HCT116 (cell line): Measurements from ENCODE around the gene TSR1. TPM values are rescaled to one million over a fixed set of nuclear protein-coding genes. Genes with fewer than 3 reads are reported as not detected.
A peak's percentile ranks its signal among the peaks of the same experiment; 100 is the strongest.

Experiments
- ATAC-seq: fragments of 200-7000 bp; cut with Tn5 transposase; 2 replicates; pipeline ENCODE4 v1.9.1; 2020; ENCODE audit warnings: mild to moderate bottlenecking, moderate library complexity
- BruUV-seq: library from RNA; stranded (reverse); fragments of 400-500 nt; replicated peaks from 2 replicates; lab custom pipeline; 2021; lab: Mats Ljungman, UMichigan
- CTCF ChIA-PET: fragments of 300-600 bp; sonication (Branson Sonifier 250); formaldehyde crosslinking; loops from one replicate; lab custom pipeline; 2021; ENCODE audit warnings: antibody characterized with exemption; lab: Charles Lee
- POLR2A ChIA-PET: fragments of 300-600, 350-600 bp; sonication (Branson Sonifier 250); formaldehyde crosslinking; loops from one replicate; lab custom pipeline; 2021; ENCODE audit warnings: antibody characterized with exemption; lab: Charles Lee
- RAD21 ChIA-PET, 2 experiments: fragments of 300-600 bp; sonication (Branson Sonifier 250); formaldehyde crosslinking; loops; one replicate each; lab custom pipeline; 2023; ENCODE audit warnings: low total read pairs in 2 of 2; ENCODE audit not compliant: uncharacterized antibody in 2 of 2, unreplicated experiment in 2 of 2, low non-redundant PET in 1 of 2; lab: Charles Lee
- DNase-seq: peaks from one replicate; pipeline ENCODE4 v3.0.0-alpha.2; 2010; ENCODE audit warnings: low read depth, low spot score
- H2AFZ ChIP-seq: fragments of 200-600 bp; shearing (Covaris generic), sonication (generic); 2 replicates; pipeline ENCODE4 v1.6.1; 2017; ENCODE audit warnings: low read depth, mixed run types, mixed read lengths, antibody characterized with exemption, low read length; ENCODE audit not compliant: poor library complexity, severe bottlenecking
- H3K27ac ChIP-seq: 2 replicates; pipeline ENCODE4 v1.5.1; 2012; ENCODE audit warnings: low read depth, low read length
- H3K27me3 ChIP-seq: fragments of 200-600 bp; sonication (generic); 2 replicates; pipeline ENCODE4 v1.6.1; 2016; ENCODE audit warnings: mixed run types, low read length, mixed read lengths; ENCODE audit not compliant: insufficient read depth
- H3K36me3 ChIP-seq, 2 experiments: fragments of 200-500 bp in 1 of 2; fragments of 200-600 bp in 1 of 2; sonication (Bioruptor generic) in 1 of 2; sonication (generic) in 1 of 2; 2 replicates each; pipeline versions ENCODE4 v1.5.1 to v1.6.1; 2014 to 2016; ENCODE audit warnings: low read length in 2 of 2, inconsistent platforms in 1 of 2, mixed read lengths in 1 of 2, mixed run types in 1 of 2; ENCODE audit not compliant: insufficient read depth in 2 of 2, control insufficient read depth in 1 of 2
- H3K4me1 ChIP-seq, 2 experiments: fragments of 200-600 bp in 1 of 2; sonication (generic) in 1 of 2; 2 replicates each; pipeline versions ENCODE4 v1.5.1 to v1.6.1; 2012 to 2017; ENCODE audit warnings: low read length in 2 of 2, inconsistent platforms in 1 of 2, mild to moderate bottlenecking in 1 of 2, mixed read lengths in 1 of 2, mixed run types in 1 of 2, moderate library complexity in 1 of 2; ENCODE audit not compliant: insufficient read depth in 2 of 2, control insufficient read depth in 1 of 2
- H3K4me2 ChIP-seq: fragments of 200-600 bp; sonication (generic); 2 replicates; pipeline ENCODE4 v1.6.1; 2017; ENCODE audit warnings: mixed run types, low read length, mixed read lengths
- H3K4me3 ChIP-seq, 2 experiments: fragments of 200-600 bp in 1 of 2; sonication (generic) in 1 of 2; replicated peaks in 1 of 2; 2 replicates each; pipeline ENCODE4 v1.5.1; 2011 to 2016; ENCODE audit warnings: low read length in 2 of 2, control low read depth in 1 of 2, low read depth in 1 of 2, mild to moderate bottlenecking in 1 of 2, mixed read lengths in 1 of 2, mixed run types in 1 of 2
- H3K79me2 ChIP-seq: fragments of 200-600 bp; sonication (generic); 2 replicates; pipeline ENCODE4 v1.6.1; 2017; ENCODE audit warnings: mild to moderate bottlenecking, mixed run types, low read length, moderate library complexity, mixed read lengths; ENCODE audit not compliant: insufficient read depth
- H3K9ac ChIP-seq: fragments of 200-600 bp; sonication (generic); 2 replicates; pipeline ENCODE4 v1.6.1; 2016; ENCODE audit warnings: low read length, mixed read lengths
- H3K9me2 ChIP-seq: fragments of 200-600 bp; sonication (generic), shearing (Covaris generic); 2 replicates; pipeline ENCODE4 v1.6.1; 2017; ENCODE audit warnings: mixed run types, mild to moderate bottlenecking, moderate library complexity; ENCODE audit not compliant: insufficient read depth
- H3K9me3 ChIP-seq, 2 experiments: fragments of 200-500 bp in 1 of 2; fragments of 200-600 bp in 1 of 2; sonication (Bioruptor generic) in 1 of 2; sonication (generic) in 1 of 2; 2 replicates each; pipeline ENCODE4 v1.6.1; 2014 to 2017; ENCODE audit warnings: low read length in 2 of 2, mixed read lengths in 2 of 2, inconsistent platforms in 1 of 2, low read depth in 1 of 2, mild to moderate bottlenecking in 1 of 2, mixed run types in 1 of 2, moderate library complexity in 1 of 2; ENCODE audit not compliant: control insufficient read depth in 1 of 2, insufficient read depth in 1 of 2
- H4K20me1 ChIP-seq: fragments of 200-600 bp; sonication (generic), shearing (Covaris generic); 2 replicates; pipeline ENCODE4 v1.6.1; 2017; ENCODE audit warnings: mixed run types, mild to moderate bottlenecking, moderate library complexity; ENCODE audit not compliant: insufficient read depth
- CBX3 ChIP-seq: IDR thresholded peaks from 2 replicates; pipeline ENCODE4 v1.6.1; 2012; ENCODE audit warnings: low read depth
- JUND ChIP-seq: IDR thresholded peaks from 2 replicates; pipeline ENCODE4 v1.6.1; 2012
- POLR2AphosphoS5 ChIP-seq: IDR thresholded peaks from 2 replicates; pipeline ENCODE4 v1.6.1; 2011; ENCODE audit warnings: mild to moderate bottlenecking, low read depth, low read length, moderate library complexity
- TCF7L2 ChIP-seq: IDR thresholded peaks from 2 replicates; pipeline ENCODE4 v1.7.0; 2011; ENCODE audit warnings: borderline replicate concordance, inconsistent platforms; ENCODE audit not compliant: insufficient read depth, insufficient read length; ENCODE audit errors: extremely low read depth
- intact Hi-C: fragments of 100-400 bp; cut with micrococcal nuclease; formaldehyde crosslinking; loops from 2 replicates; pipeline ENCODE4 v1.10.0; 2022
- total RNA-seq: library from RNA; stranded (reverse); gene quantifications from one replicate; pipeline ENCODE4 v1.2.1, GENCODE V29; 2021; ENCODE audit not compliant: unreplicated experiment

The TSR1 gene
- total RNA-seq, 1 experiment from 2014 or later = 77.2 TPM

DNA sequence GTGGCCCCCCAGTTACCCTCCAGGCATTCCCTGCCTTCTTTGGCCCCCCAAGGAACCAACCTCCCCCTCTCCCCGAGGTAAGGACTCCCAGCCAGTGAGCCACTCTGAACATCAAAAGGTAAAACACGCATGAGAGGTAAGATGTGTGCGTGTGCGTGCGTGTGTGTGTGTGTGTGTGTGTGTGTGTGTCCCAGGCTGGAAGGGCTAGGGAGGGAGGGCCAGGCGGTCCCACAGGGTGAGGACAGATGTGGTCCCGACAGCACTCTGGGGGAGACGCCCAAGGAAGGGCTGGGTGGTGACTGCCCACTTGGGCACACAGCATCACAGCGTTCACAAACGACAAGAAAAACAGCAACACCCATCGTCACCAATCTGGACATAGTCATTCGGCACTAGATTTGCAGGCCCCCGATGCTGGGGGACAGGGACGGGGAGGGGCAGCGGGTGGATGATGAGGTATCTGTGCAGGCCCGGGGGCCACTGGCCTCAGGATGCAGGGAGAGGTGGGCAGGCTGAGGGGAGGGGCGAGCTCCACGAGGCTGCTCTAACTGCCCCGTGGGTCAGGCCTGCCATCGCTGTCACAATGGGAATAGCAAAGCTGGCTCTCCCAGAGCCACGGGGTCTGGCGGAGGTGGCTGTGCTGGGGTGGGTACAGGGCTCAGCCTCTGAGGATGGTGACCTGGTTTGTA is 48.3 kb upstream of the TSR1 start:
- Histone ChIP-seq H3K4me2 (no peak overlapping the region), H3K27me3 (no peaks in the 10 kb centered on the region), H3K4me1 (peaks cover 0 to 10% of the 10 kb centered on the region in 2 experiments; a peak in 1 of 4 replicates), H3K9me2 (no peaks in the 10 kb centered on the region), H3K9ac (no peak overlapping the region), H3K79me2 (no peaks in the 10 kb centered on the region), H3K9me3 (no peaks in the 10 kb centered on the region), H2AFZ (no peak overlapping the region)
- ChIA-PET RAD21 (no interaction called here), CTCF (interaction anchor here (0.7 to 6.3 kb wide), 2 partner anchors 33 to 340 kb away, joined by 3 to 351 read pairs; no protein-coding TSS in a partner anchor)
- ATAC-seq (no peak), DNase-seq (no peak)
- intact Hi-C loops = no loop called here
- no TSS peak for BruUV-seq
- peak; percentile 17 for TF ChIP-seq TCF7L2
- no peak for TF ChIP-seq CBX3
- TF ChIP-seq, all 23 proteins: peak for 1
- peaks cover 0 to 3% of the 10 kb centered on the region in 2 experiments; a peak in 1 of 4 replicates for H3K36me3 ChIP-seq
- no peaks in the 10 kb centered on the region for H4K20me1 ChIP-seq
- H3K27ac ChIP-seq = no peak overlapping the region
- H3K4me3 ChIP-seq = no peak overlapping the region
- POLR2A ChIA-PET = no interaction called here

- no peak overlapping the region for H3K9ac ChIP-seq
- H3K4me2 ChIP-seq = no peak overlapping the region
- no peak overlapping the region for H2AFZ ChIP-seq
- H3K27ac ChIP-seq = peak overlapping the region; percentile 29
- no peak for ATAC-seq
- H4K20me1 ChIP-seq = no peaks in the 10 kb centered on the region
- intact Hi-C loops = no loop called here
- POLR2A ChIA-PET = interaction anchor here (1.1 to 2.1 kb wide), 5 partner anchors 9 to 32 kb away, joined by 3 to 18 read pairs (median 7); no protein-coding TSS in a partner anchor
- BruUV-seq = no TSS peak
- no peak for DNase-seq
- H3K27me3 ChIP-seq = no peaks in the 10 kb centered on the region
- CTCF ChIA-PET = interaction anchor here (0.7 to 6.3 kb wide), 11 partner anchors 9 to 341 kb away, joined by 3 to 351 read pairs (median 6); partner anchors contain the start of gene TSR1
- no peaks in the 10 kb centered on the region for H3K9me2 ChIP-seq
- TF ChIP-seq TCF7L2 = no peak
- no peak for TF ChIP-seq POLR2AphosphoS5
- TF ChIP-seq JUND = no peak
- H3K79me2 ChIP-seq = no peaks in the 10 kb centered on the region
- peaks cover 0 to 3% of the 10 kb centered on the region in 2 experiments; a peak in 2 of 4 replicates for H3K36me3 ChIP-seq
- H3K4me1 ChIP-seq = peaks cover 0 to 8% of the 10 kb centered on the region in 2 experiments; a peak in 1 of 4 replicates
- RAD21 ChIA-PET = interaction anchor here (1.6 to 2.7 kb wide), 3 partner anchors 23 to 33 kb away, joined by 6 to 40 read pairs (median 33); no protein-coding TSS in a partner anchor
- no peak overlapping the region for H3K4me3 ChIP-seq
- no peaks in the 10 kb centered on the region for H3K9me3 ChIP-seq
These were observed 47.4 kb upstream of the TSR1 start for GRCh38 chr17:2383628-2384167.
